Esophagus muscularis mucosa (tissue), 3 donors: ENCODE data around the gene GRK5.

ENCODE experiments used
- EP300 ChIP-seq: sonication (generic); formaldehyde crosslinking; IDR thresholded peaks from one replicate; pipeline ENCODE4 v1.6.1; 2017; ENCODE audit warnings: antibody characterized with exemption
- TF ChIP-seq, protein P1 (sequence below), 3 experiments: fragments of 200-600 bp in 2 of 3; fragments of 450-650 bp in 1 of 3; sonication (generic) in 2 of 3; IDR thresholded peaks; one replicate each; pipeline ENCODE4 v1.5.1; 2017 to 2019; ENCODE audit warnings: antibody characterized with exemption in 3 of 3, mild to moderate bottlenecking in 2 of 3, moderate library complexity in 1 of 3

DNA sequence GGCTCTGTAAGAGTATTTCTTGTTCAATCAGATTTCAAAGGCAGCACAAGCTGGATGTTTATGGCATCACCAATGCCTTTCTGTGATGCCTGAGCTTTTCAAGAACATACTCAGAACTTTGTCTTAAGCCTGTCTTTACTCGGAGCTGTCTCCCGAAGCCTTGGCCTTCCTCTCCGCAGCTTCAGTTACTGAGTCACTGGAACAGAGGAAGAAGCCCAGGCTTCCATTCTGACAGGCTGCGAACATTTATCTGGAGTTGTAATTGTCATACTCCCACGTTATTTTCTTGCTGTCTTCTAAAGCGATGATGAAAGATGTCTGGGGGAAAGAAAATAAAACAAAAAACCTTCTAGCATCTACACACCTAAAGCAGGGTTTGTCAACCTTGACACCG is 43.9 kb downstream of the GRK5 start:
- TF ChIP-seq EP300 = no peak
- TF ChIP-seq, protein P1, sequence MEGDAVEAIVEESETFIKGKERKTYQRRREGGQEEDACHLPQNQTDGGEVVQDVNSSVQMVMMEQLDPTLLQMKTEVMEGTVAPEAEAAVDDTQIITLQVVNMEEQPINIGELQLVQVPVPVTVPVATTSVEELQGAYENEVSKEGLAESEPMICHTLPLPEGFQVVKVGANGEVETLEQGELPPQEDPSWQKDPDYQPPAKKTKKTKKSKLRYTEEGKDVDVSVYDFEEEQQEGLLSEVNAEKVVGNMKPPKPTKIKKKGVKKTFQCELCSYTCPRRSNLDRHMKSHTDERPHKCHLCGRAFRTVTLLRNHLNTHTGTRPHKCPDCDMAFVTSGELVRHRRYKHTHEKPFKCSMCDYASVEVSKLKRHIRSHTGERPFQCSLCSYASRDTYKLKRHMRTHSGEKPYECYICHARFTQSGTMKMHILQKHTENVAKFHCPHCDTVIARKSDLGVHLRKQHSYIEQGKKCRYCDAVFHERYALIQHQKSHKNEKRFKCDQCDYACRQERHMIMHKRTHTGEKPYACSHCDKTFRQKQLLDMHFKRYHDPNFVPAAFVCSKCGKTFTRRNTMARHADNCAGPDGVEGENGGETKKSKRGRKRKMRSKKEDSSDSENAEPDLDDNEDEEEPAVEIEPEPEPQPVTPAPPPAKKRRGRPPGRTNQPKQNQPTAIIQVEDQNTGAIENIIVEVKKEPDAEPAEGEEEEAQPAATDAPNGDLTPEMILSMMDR (IDR thresholded peaks at IDR 0.05) = no peak
